Mucosa of rectum (tissue), 2 donors: ENCODE results near the gene DDR1.
A peak's percentile ranks its signal among the peaks of the same experiment; 100 is the strongest.
"Not testable (repeated sequence)": the region's sequence is repeated elsewhere in the genome, so short reads cannot be mapped to it uniquely, and the experiment has no call there.

ENCODE experiments used
- H3K27ac ChIP-seq, 2 donors: one replicate each; pipeline ENCODE4 v1.7.0; 2013; ENCODE audit warnings: inconsistent platforms in 2 of 2, low read depth in 2 of 2, low read length in 2 of 2
- H3K27me3 ChIP-seq, 2 donors: one replicate each; pipeline ENCODE4 v1.7.0; 2013; ENCODE audit warnings: low read length in 2 of 2; ENCODE audit not compliant: control insufficient read depth in 2 of 2, insufficient read depth in 2 of 2
- H3K36me3 ChIP-seq, 2 donors: one replicate each; pipeline ENCODE4 v1.7.0; 2013; ENCODE audit warnings: low read length in 2 of 2; ENCODE audit not compliant: control insufficient read depth in 2 of 2, insufficient read depth in 2 of 2
- H3K4me1 ChIP-seq, 2 donors: one replicate each; pipeline ENCODE4 v1.7.0; 2013; ENCODE audit warnings: low read length in 2 of 2, mild to moderate bottlenecking in 1 of 2; ENCODE audit not compliant: control insufficient read depth in 2 of 2, insufficient read depth in 2 of 2
- H3K4me3 ChIP-seq, 2 donors: one replicate each; pipeline ENCODE4 v1.7.0; 2013; ENCODE audit warnings: low read length in 2 of 2
- H3K9ac ChIP-seq, 2 donors: one replicate each; pipeline ENCODE4 v1.7.0; 2013; ENCODE audit warnings: low read length in 2 of 2, low read depth in 1 of 2, mild to moderate bottlenecking in 1 of 2
- H3K9me3 ChIP-seq, 2 donors: one replicate each; pipeline ENCODE4 v1.7.0; 2013; ENCODE audit warnings: low read length in 2 of 2; ENCODE audit not compliant: control insufficient read depth in 2 of 2
- donor health status: healthy.
- donor health status: Normal muscosa, but diverticular disease.

The DDR1 gene

GRCh38 chr6:30894381-30894780 lies 10.1 kb downstream of the DDR1 start:
- H3K4me1 ChIP-seq = no peaks in the 10 kb centered on the region
- no peaks in the 10 kb centered on the region for H3K27me3 ChIP-seq
- no peak overlapping the region for H3K4me3 ChIP-seq
- H3K9me3 ChIP-seq = no peaks in the 10 kb centered on the region
- H3K27ac ChIP-seq = no peak overlapping the region
- no peak overlapping the region for H3K9ac ChIP-seq
- H3K36me3 ChIP-seq = peaks cover 82 to 86% of the 10 kb centered on the region in 2 donors

GRCh38 chr6:30894935-30895334 lies 10.6 kb downstream of the DDR1 start:
- no peaks in the 10 kb centered on the region for H3K4me1 ChIP-seq

DNA sequence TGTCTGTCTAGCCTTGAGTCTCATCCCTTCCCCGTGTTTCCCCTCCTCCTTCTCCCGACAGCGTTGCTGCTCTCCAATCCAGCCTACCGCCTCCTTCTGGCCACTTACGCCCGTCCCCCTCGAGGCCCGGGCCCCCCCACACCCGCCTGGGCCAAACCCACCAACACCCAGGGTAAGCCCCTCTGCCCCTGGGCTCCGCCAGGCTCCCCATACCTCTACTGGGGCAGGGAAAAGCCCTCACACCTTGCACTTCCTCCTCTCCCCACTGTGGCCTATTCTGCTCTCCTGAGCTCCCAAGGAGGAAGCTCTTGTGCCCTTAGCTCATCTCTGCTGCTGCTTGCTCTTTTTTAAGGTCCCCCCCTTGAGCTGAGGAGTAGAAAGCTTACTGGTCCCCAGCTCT lies 11.0 kb downstream of the DDR1 start:
- H3K9me3 ChIP-seq = no peaks in the 10 kb centered on the region
- no peaks in the 10 kb centered on the region for H3K4me1 ChIP-seq
- H3K27me3 ChIP-seq = no peaks in the 10 kb centered on the region
- H3K4me3 ChIP-seq = no peak overlapping the region
- H3K9ac ChIP-seq = no peak overlapping the region
- H3K36me3 ChIP-seq = peaks cover 79 to 81% of the 10 kb centered on the region in 2 donors
- H3K27ac ChIP-seq = no peak overlapping the region

More at GRCh38 chr6:30894935-30895334, 10.6 kb downstream of the DDR1 start:
- H3K36me3 ChIP-seq = peaks cover 83 to 85% of the 10 kb centered on the region in 2 donors
- no peaks in the 10 kb centered on the region for H3K9me3 ChIP-seq
- no peaks in the 10 kb centered on the region for H3K27me3 ChIP-seq
- no peak overlapping the region for H3K4me3 ChIP-seq
- H3K9ac ChIP-seq = no peak overlapping the region
- no peak overlapping the region for H3K27ac ChIP-seq

GRCh38 chr6:30896541-30896940 lies 12.2 kb downstream of the DDR1 start:
- peaks cover 69 to 71% of the 10 kb centered on the region in 2 donors for H3K36me3 ChIP-seq
- no peak overlapping the region for H3K9ac ChIP-seq
- no peaks in the 10 kb centered on the region for H3K4me1 ChIP-seq
- H3K9me3 ChIP-seq = no peaks in the 10 kb centered on the region
- no peaks in the 10 kb centered on the region for H3K27me3 ChIP-seq
- no peak overlapping the region for H3K4me3 ChIP-seq
- H3K27ac ChIP-seq = no peak overlapping the region

DNA sequence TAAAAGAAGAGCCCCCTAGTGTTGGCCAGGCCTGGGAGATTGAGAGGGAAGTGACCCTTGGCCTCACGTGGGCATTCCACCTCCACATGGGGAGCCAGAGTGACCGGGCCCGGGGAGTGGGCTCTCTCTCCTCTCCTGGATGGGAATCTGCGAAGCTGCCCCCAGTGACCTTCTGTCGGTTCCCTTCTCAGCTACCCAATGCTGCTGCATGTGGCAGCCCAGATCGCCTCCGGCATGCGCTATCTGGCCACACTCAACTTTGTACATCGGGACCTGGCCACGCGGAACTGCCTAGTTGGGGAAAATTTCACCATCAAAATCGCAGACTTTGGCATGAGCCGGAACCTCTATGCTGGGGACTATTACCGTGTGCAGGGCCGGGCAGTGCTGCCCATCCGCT lies 13.6 kb downstream of the DDR1 start:
- Histone ChIP-seq H3K27ac (no peak overlapping the region), H3K27me3 (no peaks in the 10 kb centered on the region), H3K4me3 (no peak overlapping the region), H3K4me1 (no peaks in the 10 kb centered on the region), H3K9me3 (no peaks in the 10 kb centered on the region), H3K9ac (no peak overlapping the region), H3K36me3 (peaks cover 56 to 57% of the 10 kb centered on the region in 2 donors)

DNA sequence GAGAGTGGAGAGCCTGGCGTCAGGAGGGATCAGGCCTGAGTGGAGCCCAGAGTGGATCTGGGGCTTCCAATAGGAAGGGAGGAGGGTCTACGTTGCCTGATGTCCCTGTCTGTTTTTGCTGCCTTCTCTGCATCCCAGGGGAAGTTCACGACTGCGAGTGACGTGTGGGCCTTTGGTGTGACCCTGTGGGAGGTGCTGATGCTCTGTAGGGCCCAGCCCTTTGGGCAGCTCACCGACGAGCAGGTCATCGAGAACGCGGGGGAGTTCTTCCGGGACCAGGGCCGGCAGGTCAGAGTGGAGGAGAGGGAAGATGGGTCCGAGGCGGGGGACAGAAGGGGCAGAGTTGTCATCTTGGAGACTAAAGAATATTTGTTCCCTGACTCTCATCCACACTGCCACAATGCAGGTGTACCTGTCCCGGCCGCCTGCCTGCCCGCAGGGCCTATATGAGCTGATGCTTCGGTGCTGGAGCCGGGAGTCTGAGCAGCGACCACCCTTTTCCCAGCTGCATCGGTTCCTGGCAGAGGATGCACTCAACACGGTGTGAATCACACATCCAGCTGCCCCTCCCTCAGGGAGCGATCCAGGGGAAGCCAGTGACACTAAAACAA lies 14.5 kb downstream of the DDR1 start:
- Histone ChIP-seq H3K4me3 (no peak overlapping the region), H3K36me3 (peaks cover 47 to 51% of the 10 kb centered on the region in 2 donors), H3K9ac (no peak overlapping the region), H3K9me3 (no peaks in the 10 kb centered on the region), H3K4me1 (no peaks in the 10 kb centered on the region), H3K27ac (no peak overlapping the region), H3K27me3 (no peaks in the 10 kb centered on the region)

GRCh38 chr6:30900863-30901417 lies 16.6 kb downstream of the DDR1 start:
- no peaks in the 10 kb centered on the region for H3K27me3 ChIP-seq
- H3K9ac ChIP-seq = no peak overlapping the region
- H3K27ac ChIP-seq = no peak overlapping the region
- H3K9me3 ChIP-seq = no peaks in the 10 kb centered on the region
- H3K4me3 ChIP-seq = no peak overlapping the region
- peaks cover 34% of the 10 kb centered on the region in 2 donors for H3K36me3 ChIP-seq
- no peaks in the 10 kb centered on the region for H3K4me1 ChIP-seq

- Histone ChIP-seq H3K9ac (no peak overlapping the region), H3K9me3 (no peaks in the 10 kb centered on the region), H3K36me3 (peaks cover 29 to 32% of the 10 kb centered on the region in 2 donors), H3K27me3 (no peaks in the 10 kb centered on the region), H3K27ac (no peak overlapping the region), H3K4me1 (no peaks in the 10 kb centered on the region), H3K4me3 (no peak overlapping the region)
Measured at GRCh38 chr6:30901436-30901835, 17.1 kb downstream of the DDR1 start.

GRCh38 chr6:30902196-30902595 lies 17.9 kb downstream of the DDR1 start:
- Histone ChIP-seq H3K9ac (peak overlapping the region in 1 of 2 donors; percentile 27), H3K36me3 (peaks cover 25 to 26% of the 10 kb centered on the region in 2 donors)
- not testable (repeated sequence) for H3K27ac ChIP-seq, H3K9me3 ChIP-seq, H3K27me3 ChIP-seq, H3K4me3 ChIP-seq, H3K4me1 ChIP-seq

- Histone ChIP-seq H3K9me3 (no peaks in the 10 kb centered on the region), H3K36me3 (peaks cover 20 to 21% of the 10 kb centered on the region in 2 donors), H3K27me3 (no peaks in the 10 kb centered on the region), H3K9ac (peak overlapping the region in 1 of 2 donors; percentile 27), H3K4me3 (no peak overlapping the region), H3K27ac (no peak overlapping the region), H3K4me1 (no peaks in the 10 kb centered on the region)
Measured at GRCh38 chr6:30902709-30903108, 18.4 kb downstream of the DDR1 start.
